GM23248 (cell line): Measurements from ENCODE around the gene PHACTR3. TPM values are rescaled to one million over a fixed set of nuclear protein-coding genes. Genes with fewer than 3 reads are reported as not detected.

ENCODE experiments used
- DNase-seq: peaks from one replicate; pipeline ENCODE4 v3.0.0-alpha.2; 2015
- H2AFZ ChIP-seq: fragments of 200-600 bp; sonication (generic); 2 replicates; pipeline ENCODE4 v1.6.1; 2016; ENCODE audit warnings: antibody characterized with exemption
- H3F3A ChIP-seq: fragments of 200-600 bp; sonication (generic); 2 replicates; pipeline ENCODE4 v1.6.1; 2016; ENCODE audit warnings: mild to moderate bottlenecking, antibody characterized with exemption, mixed run types; ENCODE audit not compliant: insufficient read depth
- H3K27ac ChIP-seq: fragments of 200-600 bp; sonication (generic); 2 replicates; pipeline ENCODE4 v1.5.1; 2016; ENCODE audit warnings: mild to moderate bottlenecking
- H3K27me3 ChIP-seq: fragments of 200-600 bp; sonication (generic); replicated peaks from 2 replicates; pipeline ENCODE4 v1.6.1; 2016; ENCODE audit warnings: mild to moderate bottlenecking; ENCODE audit not compliant: insufficient read depth
- H3K36me3 ChIP-seq: fragments of 200-600 bp; sonication (generic); 2 replicates; pipeline ENCODE4 v1.6.1; 2016; ENCODE audit warnings: low read depth, mild to moderate bottlenecking
- H3K4me1 ChIP-seq: fragments of 200-600 bp; sonication (generic); 2 replicates; pipeline ENCODE4 v1.6.1; 2016; ENCODE audit warnings: mild to moderate bottlenecking; ENCODE audit not compliant: insufficient read depth
- H3K4me2 ChIP-seq: fragments of 200-600 bp; sonication (generic); one replicate; pipeline ENCODE4 v1.6.1; 2016; ENCODE audit warnings: mild to moderate bottlenecking; ENCODE audit not compliant: unreplicated experiment
- H3K4me3 ChIP-seq: fragments of 200-600 bp; sonication (generic); 2 replicates; pipeline ENCODE4 v1.5.1; 2016; ENCODE audit warnings: mild to moderate bottlenecking
- H3K79me2 ChIP-seq: fragments of 200-600 bp; sonication (generic); 2 replicates; pipeline ENCODE4 v1.6.1; 2016; ENCODE audit warnings: mild to moderate bottlenecking; ENCODE audit not compliant: insufficient read depth
- H3K9ac ChIP-seq: fragments of 200-600 bp; sonication (generic); 2 replicates; pipeline ENCODE4 v1.6.1; 2016; ENCODE audit warnings: mild to moderate bottlenecking
- H3K9me2 ChIP-seq: fragments of 200-600 bp; sonication (generic); 2 replicates; pipeline ENCODE4 v1.6.1; 2016; ENCODE audit warnings: mixed run types, mild to moderate bottlenecking, moderate library complexity; ENCODE audit not compliant: insufficient read depth
- H3K9me3 ChIP-seq: fragments of 200-600 bp; sonication (generic); one replicate; pipeline ENCODE4 v1.6.1; 2017; ENCODE audit warnings: low read depth
- H4K20me1 ChIP-seq: fragments of 200-600 bp; sonication (generic); 2 replicates; pipeline ENCODE4 v1.6.0; 2016; ENCODE audit not compliant: insufficient read depth
- EZH2 ChIP-seq: fragments of 200-600 bp; sonication (generic); IDR thresholded peaks from 2 replicates; pipeline ENCODE4 v1.6.1; 2018; ENCODE audit warnings: antibody characterized with exemption, mild to moderate bottlenecking; ENCODE audit not compliant: insufficient read depth, poor library complexity, severe bottlenecking
- EZH2phosphoT487 ChIP-seq: fragments of 200-600 bp; sonication (generic); IDR thresholded peaks from 2 replicates; pipeline ENCODE4 v1.6.1; 2018; ENCODE audit warnings: antibody characterized with exemption, moderate library complexity, mild to moderate bottlenecking, low read depth; ENCODE audit not compliant: insufficient read depth
- WGBS, 2 experiments: methylation state at CpG; one replicate each; pipeline ENCODE4 v1.1.6; 2015 to 2017; ENCODE audit warnings: low lambda C conversion rate in 2 of 2, low coverage in 1 of 2; ENCODE audit errors: missing lambda C conversion rate in 2 of 2; 5-methylcytosine and 5-hydroxymethylcytosine counted together
- in situ Hi-C: fragments of 300-500 bp; cut with MboI; formaldehyde crosslinking; loops from 2 replicates; pipeline ENCODE4 v1.15.0; 2020
- polyA plus RNA-seq: library from polyadenylated mRNA; unstranded; fragments of >200 nt; fragmentation: Nextera tagmentation; extraction: Ambion mirVana; gene quantifications from 2 replicates; pipeline ENCODE4 v1.2.1, GENCODE V29; 2016
- total RNA-seq: library from RNA; depleted of rRNA; stranded (reverse); fragments of >200 nt; shearing (Covaris generic); gene quantifications from 2 replicates; pipeline ENCODE4 v1.2.3, GENCODE V29; 2014

The PHACTR3 gene
- total and polyA plus RNA-seq, 2 experiments from 2014 or later = not detected

- 45 to 46% methylated on average over 6 of the region's 6 CpGs for WGBS, 2 experiments
- H3K4me2 ChIP-seq = no peak overlapping the region
- TF ChIP-seq EZH2phosphoT487 (no peak), EZH2 (no peak)
- no peaks in the 10 kb centered on the region for H3K9me3 ChIP-seq
- no peak overlapping the region for H3K9ac ChIP-seq
- in situ Hi-C loops = no loop called here
- no peaks in the 10 kb centered on the region for H3K79me2 ChIP-seq
- H2AFZ ChIP-seq = no peak overlapping the region
- no peaks in the 10 kb centered on the region for H4K20me1 ChIP-seq
- H3K4me1 ChIP-seq = no peaks in the 10 kb centered on the region
- no peaks in the 10 kb centered on the region for H3K36me3 ChIP-seq
- H3F3A ChIP-seq = no peaks in the 10 kb centered on the region
- no peak for DNase-seq
- H3K27me3 ChIP-seq = peaks cover 13% of the 10 kb centered on the region
- no peak overlapping the region for H3K27ac ChIP-seq
- H3K9me2 ChIP-seq = no peaks in the 10 kb centered on the region
- H3K4me3 ChIP-seq = no peak overlapping the region
These were observed 73.2 kb downstream of the PHACTR3 start for GRCh38 chr20:59677586-59677985.

GRCh38 chr20:59678288-59678687 lies 73.9 kb downstream of the PHACTR3 start:
- Histone ChIP-seq H3K9me3 (no peaks in the 10 kb centered on the region), H3F3A (no peaks in the 10 kb centered on the region), H3K4me2 (no peak overlapping the region), H3K4me1 (no peaks in the 10 kb centered on the region), H4K20me1 (no peaks in the 10 kb centered on the region), H3K79me2 (no peaks in the 10 kb centered on the region), H3K9ac (no peak overlapping the region), H3K27ac (no peak overlapping the region), H3K4me3 (no peak overlapping the region), H3K36me3 (no peaks in the 10 kb centered on the region), H3K9me2 (no peaks in the 10 kb centered on the region), H2AFZ (no peak overlapping the region), H3K27me3 (peaks cover 13% of the 10 kb centered on the region)
- TF ChIP-seq EZH2 = no peak
- no peak for TF ChIP-seq EZH2phosphoT487
- in situ Hi-C loops = no loop called here
- WGBS, 2 experiments = 10 to 19% methylated on average over 9 of the region's 9 CpGs
- DNase-seq = no peak

DNA sequence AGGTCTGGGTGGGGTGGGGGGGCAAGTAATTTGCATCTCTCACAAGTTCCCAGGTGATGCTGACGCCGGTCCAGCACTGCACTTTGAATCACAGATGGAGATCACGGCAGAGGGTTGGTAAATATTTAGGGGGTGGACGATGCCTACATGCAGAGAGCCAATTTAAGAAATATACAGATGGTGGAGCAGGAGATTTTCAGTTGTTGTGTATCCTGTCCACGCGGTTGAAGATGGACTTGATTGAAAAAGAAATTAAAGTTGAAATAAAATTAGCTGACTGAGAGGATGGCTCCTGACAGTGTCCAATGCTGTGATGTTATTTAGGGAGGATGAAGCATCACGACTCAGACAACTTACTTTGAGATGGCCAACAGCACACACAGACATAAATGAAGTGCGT lies 74.6 kb downstream of the PHACTR3 start:
- Histone ChIP-seq H4K20me1 (no peaks in the 10 kb centered on the region), H3K9me3 (no peaks in the 10 kb centered on the region), H3K79me2 (no peaks in the 10 kb centered on the region), H3K4me3 (no peak overlapping the region), H3K4me1 (no peaks in the 10 kb centered on the region), H3K4me2 (no peak overlapping the region), H2AFZ (no peak overlapping the region), H3K27ac (no peak overlapping the region), H3K36me3 (no peaks in the 10 kb centered on the region), H3K27me3 (peaks cover 13% of the 10 kb centered on the region), H3F3A (no peaks in the 10 kb centered on the region), H3K9ac (no peak overlapping the region), H3K9me2 (no peaks in the 10 kb centered on the region)
- in situ Hi-C loops = no loop called here
- 47 to 50% methylated on average over 8 of the region's 8 CpGs for WGBS, 2 experiments
- TF ChIP-seq EZH2phosphoT487 (no peak), EZH2 (no peak)
- no peak for DNase-seq

- no peak for TF ChIP-seq EZH2
- no peak for TF ChIP-seq EZH2phosphoT487
- 51 to 54% methylated on average over 9 of the region's 9 CpGs for WGBS, 2 experiments
These were observed 75.9 kb downstream of the PHACTR3 start for GRCh38 chr20:59680148-59680650.

DNA sequence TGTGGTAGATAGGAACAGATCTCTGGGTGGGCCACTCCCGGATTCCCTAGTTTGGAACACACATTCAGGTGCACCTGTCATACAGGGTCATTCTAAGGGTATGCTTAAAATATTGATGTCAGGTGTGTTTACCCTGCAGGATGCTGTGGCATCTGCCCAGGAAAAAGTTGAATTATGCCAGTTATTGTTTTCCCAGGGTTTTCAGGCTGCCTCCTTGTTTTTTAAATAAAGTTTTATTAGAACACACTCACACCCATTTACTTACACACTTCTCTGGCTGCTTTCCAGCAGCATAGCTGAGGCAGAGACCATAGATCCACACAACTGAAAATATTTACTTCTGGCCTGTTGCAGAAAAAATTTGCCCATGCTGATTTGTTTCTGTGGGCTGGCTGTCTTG lies 76.5 kb downstream of the PHACTR3 start:
- no peak overlapping the region for H3K4me2 ChIP-seq
- in situ Hi-C loops = no loop called here
- H3K27ac ChIP-seq = no peak overlapping the region
- H3K4me3 ChIP-seq = no peak overlapping the region
- no peaks in the 10 kb centered on the region for H3K9me3 ChIP-seq
- WGBS, 2 experiments = 31 to 69% methylated on average over 1 of the region's 1 CpG
- H3K27me3 ChIP-seq = peaks cover 13% of the 10 kb centered on the region
- no peaks in the 10 kb centered on the region for H3K4me1 ChIP-seq
- no peak for DNase-seq
- H3F3A ChIP-seq = no peaks in the 10 kb centered on the region
- TF ChIP-seq EZH2phosphoT487 (no peak), EZH2 (no peak)
- no peaks in the 10 kb centered on the region for H3K9me2 ChIP-seq
- H3K79me2 ChIP-seq = no peaks in the 10 kb centered on the region
- H3K9ac ChIP-seq = no peak overlapping the region
- no peaks in the 10 kb centered on the region for H3K36me3 ChIP-seq
- no peak overlapping the region for H2AFZ ChIP-seq
- H4K20me1 ChIP-seq = no peaks in the 10 kb centered on the region

More at GRCh38 chr20:59680148-59680650, 75.9 kb downstream of the PHACTR3 start:
- no peaks in the 10 kb centered on the region for H4K20me1 ChIP-seq
- no peaks in the 10 kb centered on the region for H3K36me3 ChIP-seq
- H3K4me3 ChIP-seq = no peak overlapping the region
- H3K27ac ChIP-seq = no peak overlapping the region
- H3K79me2 ChIP-seq = no peaks in the 10 kb centered on the region
- H3K27me3 ChIP-seq = peaks cover 13% of the 10 kb centered on the region
- H3K9ac ChIP-seq = no peak overlapping the region
- no peaks in the 10 kb centered on the region for H3K9me2 ChIP-seq
- H3K4me2 ChIP-seq = no peak overlapping the region
- H2AFZ ChIP-seq = no peak overlapping the region
- no peaks in the 10 kb centered on the region for H3F3A ChIP-seq
- in situ Hi-C loops = no loop called here
- DNase-seq = no peak
- no peaks in the 10 kb centered on the region for H3K9me3 ChIP-seq
- H3K4me1 ChIP-seq = no peaks in the 10 kb centered on the region
